DMS153 treated with DMSO at 0.1 percent for 48 hours (cell line): ENCODE data around the gene PLXNA4.

Experiments
- DNase-seq: peaks from one replicate; lab custom pipeline; 2025; ENCODE audit not compliant: unreplicated experiment; lab: John Stamatoyannopoulos, UW

The PLXNA4 gene

DNA sequence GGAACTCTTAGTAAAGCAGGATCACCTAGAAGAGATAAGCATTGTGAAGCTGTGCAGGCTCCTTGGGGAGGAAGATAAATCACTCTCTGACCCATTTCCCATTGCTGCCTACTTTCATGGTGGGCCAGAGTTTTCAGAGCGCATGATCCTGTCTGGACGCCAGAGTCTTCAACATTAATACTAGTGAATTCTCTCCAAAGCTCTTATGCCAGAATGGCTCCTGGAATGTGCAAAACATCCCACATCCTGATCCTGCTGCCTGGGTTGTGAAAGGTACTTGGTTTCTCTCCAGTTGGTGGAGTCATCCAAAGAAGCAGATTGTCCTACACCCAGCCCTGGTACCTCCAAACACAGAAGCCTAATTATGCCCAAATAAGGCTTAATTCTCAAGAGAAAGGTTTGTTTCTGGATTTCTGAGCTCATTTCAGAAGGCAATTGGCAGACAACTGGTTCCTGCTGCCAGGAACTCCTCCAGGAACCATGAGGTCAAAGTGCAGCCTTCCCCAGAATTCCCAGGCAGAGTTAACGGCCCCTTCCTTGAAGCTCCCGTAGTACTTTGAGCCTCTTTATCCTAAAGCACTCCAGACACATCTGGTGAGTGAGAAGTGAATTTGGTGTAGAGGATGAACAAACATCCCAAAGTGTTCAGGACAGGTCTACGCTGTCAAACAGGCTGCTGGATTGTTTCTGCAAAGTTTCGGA is 495.2 kb downstream of the PLXNA4 start:
- no peak for DNase-seq

DNA sequence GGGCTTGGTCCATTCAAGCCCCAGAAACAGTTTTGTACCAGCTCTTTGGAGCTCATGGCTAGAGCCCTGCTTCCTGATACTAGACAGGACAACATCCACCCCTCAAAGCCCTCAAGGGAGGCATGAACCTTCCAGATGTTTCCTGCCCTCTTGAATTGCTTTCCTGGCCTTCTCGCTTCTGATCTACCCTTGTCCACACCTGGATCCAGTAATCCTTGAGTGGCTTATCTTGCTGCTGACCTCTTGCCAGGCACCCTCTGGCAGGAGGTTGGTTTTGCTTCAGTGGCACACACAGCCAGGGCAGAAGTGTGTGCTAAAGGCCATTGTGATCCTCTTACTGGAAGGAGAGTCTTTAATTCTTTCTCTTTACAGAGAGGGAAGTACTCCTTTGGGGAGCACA is 495.8 kb downstream of the PLXNA4 start:
- no peak for DNase-seq

DNA sequence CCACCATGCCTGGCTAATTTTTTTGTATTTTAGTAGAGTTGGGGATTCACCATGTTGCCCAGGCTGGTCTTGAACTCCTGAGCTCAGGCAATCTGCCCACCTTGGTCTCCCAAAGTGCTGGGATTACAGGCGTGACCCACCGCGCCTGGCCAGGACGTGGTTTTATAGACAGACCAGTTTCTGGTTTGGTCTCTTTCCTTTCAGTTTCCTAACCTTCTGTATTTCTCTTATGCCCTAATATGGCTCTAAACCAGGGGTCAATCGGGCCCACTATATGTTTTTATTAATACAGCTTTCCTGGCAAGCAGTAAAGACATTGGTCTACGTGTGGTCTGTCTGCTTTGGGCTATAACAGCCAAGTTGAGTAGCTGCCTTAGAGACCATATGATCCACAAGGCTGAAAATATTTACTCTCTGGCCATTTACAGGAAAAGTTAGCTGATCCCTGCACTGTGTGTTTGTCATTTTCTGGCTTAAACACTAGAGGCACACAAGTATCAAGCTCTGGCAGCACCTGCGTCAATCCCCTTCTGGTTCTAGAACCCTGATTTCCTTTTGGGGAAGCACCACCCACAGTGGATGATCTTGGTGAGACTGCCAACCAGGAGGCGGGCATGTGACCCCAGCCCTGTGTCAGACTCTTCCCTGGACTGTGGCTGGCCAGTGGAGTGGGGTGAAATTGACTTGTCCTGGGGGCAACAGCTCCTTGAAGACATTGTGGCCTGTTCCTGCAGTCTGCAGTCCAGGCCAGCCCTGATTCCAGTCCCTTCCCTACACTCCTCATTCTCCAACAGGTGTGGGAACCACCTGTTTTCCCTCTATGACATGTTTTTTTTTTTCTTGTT is 497.2 kb downstream of the PLXNA4 start:
- DNase-seq, result no peak

DNA sequence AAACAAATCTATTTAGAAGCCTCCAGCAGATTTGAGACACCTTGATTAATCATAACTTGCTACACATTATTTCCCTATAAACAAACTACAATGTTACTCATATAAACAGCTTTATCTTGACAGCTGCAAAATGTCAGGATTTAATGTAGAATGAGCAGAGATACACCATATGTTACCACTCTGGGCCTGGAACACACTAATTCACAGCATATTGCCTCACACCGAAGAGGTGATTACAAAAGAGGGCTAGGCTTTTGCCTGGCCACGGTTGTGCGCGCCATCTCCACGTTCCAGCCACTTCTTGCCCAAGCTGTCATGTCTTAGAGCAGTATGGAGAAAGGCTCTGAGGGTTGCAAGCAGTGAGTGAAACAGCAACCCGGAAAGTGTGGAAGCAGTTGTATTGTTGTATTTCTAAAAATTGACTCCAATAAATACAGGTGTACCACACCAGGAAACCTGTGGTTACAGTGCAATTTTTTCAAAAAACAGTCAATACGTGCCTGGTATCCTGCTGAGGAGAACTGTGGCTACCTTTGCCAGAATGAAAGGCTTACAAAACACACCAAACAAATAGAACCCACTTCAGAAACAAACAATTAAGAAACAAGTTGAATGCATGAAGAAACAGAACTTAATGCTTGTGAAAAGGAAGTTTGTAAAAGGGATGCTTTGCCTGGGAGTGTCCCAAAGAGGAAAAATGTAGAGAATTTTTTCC is 498.1 kb downstream of the PLXNA4 start:
- DNase-seq, result no peak

DNA sequence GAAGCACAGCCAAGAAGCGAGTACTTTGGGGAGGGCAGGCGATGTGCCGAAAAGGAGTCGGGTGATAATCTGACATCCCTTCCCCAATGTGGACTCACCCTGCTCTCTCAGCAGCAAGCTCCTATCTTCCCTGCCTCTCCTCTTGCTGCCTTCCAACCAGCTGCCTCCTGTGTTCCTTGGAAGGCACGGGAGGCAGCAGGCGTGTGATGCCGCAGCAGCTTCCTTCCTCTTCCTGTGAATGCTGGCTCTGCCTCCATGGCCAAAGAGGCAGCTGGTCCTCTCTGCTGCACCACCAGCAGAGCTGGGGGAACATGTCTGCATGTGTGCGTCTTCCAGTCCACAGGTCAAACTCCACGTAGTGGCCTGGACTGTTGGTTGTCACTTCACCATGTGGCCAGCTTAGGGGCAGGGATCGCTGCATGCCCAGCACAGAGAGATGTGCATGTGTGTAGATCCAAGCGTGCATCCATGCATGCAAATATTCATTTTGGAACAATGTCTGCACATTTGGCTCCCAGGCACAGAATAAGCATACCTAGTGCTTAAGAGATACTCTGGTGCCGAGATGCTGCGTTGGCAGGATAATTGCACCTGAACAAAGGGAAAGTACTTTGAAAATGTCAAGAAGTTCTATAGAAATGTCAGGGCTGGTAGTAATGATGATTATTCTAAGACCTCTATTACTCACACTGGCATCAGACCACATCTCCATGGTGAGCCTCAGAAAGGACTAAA is 499.8 kb downstream of the PLXNA4 start:
- no peak for DNase-seq

DNA sequence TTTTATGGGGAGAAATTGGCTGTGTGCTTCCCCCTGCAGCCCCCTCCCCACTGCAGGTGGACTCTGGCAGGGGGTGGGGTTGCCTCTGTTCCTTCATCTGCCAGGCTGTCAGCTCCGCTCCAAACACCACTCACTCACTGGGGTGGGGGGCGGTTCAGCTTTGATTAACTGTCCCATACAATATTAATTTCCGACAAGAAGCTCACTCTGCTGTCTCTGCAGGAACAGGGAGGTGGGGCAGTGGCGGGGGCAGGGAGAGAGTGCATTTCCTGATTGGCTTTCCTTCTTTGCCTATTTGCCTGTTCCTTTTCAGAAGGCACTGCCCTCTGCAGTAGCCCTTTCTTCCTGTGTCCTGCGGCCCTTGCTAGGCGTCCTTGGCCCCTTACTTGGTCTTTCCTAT is 500.8 kb downstream of the PLXNA4 start:
- no peak for DNase-seq

DNA sequence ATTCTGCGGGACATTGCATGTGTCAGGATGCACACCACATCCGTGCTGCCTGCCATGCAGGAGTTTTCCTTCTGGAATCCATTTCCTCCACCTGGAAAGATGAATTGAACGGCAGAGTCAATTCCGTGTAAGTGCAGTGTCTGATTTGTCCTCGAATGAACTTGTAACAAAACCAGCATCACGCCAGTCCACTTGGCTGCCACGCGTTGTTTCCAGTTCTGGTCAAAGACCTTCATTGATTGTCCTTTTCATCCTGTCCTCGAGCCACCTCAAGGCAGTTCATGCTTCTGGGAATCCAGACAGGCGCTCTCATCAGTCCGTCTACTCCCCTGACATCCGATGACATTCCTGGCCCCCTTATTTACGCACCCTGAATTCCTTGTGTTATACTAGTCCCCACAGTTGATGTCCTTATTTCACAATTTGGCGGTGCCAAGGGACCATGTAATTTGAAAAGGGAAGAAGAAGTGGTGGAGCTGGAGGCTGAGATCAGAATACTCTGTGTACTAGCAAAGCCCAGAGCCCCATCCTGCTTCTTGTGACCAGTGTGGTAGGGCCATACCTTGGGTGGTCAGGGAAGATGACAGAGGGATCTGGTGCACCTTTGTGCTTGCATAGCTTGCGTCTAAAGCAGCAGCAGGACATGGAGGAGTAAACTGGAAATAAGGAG is 502.2 kb downstream of the PLXNA4 start:
- no peak for DNase-seq
